K562 (cell line): ENCODE data around the gene MCM7. TPM values are rescaled to one million over a fixed set of nuclear protein-coding genes. Genes with fewer than 3 reads are reported as not detected.

Experiments
- C11orf30 ChIP-seq: fragments of 450-650 bp; IDR thresholded peaks from 2 replicates; pipeline ENCODE4 v1.6.1; 2016; ENCODE audit warnings: low read depth, mild to moderate bottlenecking
- CBX3 ChIP-seq, 2 experiments: IDR thresholded peaks; 1 replicate in 1 of 2; 2 replicates in 1 of 2; pipeline ENCODE4 v1.6.1; 2012; ENCODE audit warnings: inconsistent platforms in 2 of 2, low read length in 2 of 2, borderline replicate concordance in 1 of 2, control low read depth in 1 of 2
- COPS2 ChIP-seq: fragments of 450-650 bp; conservative IDR thresholded peaks from 2 replicates; pipeline ENCODE4 v1.6.1; 2016; ENCODE audit warnings: mild to moderate bottlenecking, moderate library complexity
- HDAC1 ChIP-seq, 2 experiments: fragments of 450-650 bp; IDR thresholded peaks; 2 replicates each; pipeline ENCODE4 v1.6.1; 2016 to 2017; ENCODE audit warnings: inconsistent platforms in 1 of 2, mild to moderate bottlenecking in 1 of 2, moderate library complexity in 1 of 2
- MYBL2 ChIP-seq, 2 experiments: fragments of 450-650 bp in 1 of 2; sonication (generic) in 1 of 2; formaldehyde crosslinking in 1 of 2; IDR thresholded peaks; 2 replicates each; pipeline versions ENCODE4 v1.6.1 to v1.8.1; 2017 to 2022; ENCODE audit warnings: borderline replicate concordance in 1 of 2, inconsistent platforms in 1 of 2, low read depth in 1 of 2, mild to moderate bottlenecking in 1 of 2, missing genetic modification reagents in 1 of 2, moderate library complexity in 1 of 2
- NFE2 ChIP-seq: IDR thresholded peaks from 2 replicates; pipeline ENCODE4 v1.6.1; 2014; ENCODE audit warnings: antibody characterized with exemption, low read depth
- NR2C1 ChIP-seq, 2 experiments: fragments of 450-650 bp; IDR thresholded peaks; 2 replicates each; pipeline ENCODE4 v1.6.1; 2017; ENCODE audit warnings: mild to moderate bottlenecking in 2 of 2, antibody characterized with exemption in 1 of 2, inconsistent platforms in 1 of 2, missing compliant biosample characterization in 1 of 2, missing genetic modification characterization in 1 of 2
- PKNOX1 ChIP-seq: fragments of 450-650 bp; IDR thresholded peaks from 2 replicates; pipeline ENCODE4 v1.6.1; 2016
- ZC3H4 ChIP-seq: sonication (generic); formaldehyde crosslinking; IDR thresholded peaks from 2 replicates; pipeline ENCODE4 v1.9.0; 2021; ENCODE audit warnings: missing genetic modification reagents, borderline replicate concordance
- ZNF24 ChIP-seq: fragments of 450-650 bp; IDR thresholded peaks from 2 replicates; pipeline ENCODE4 v1.6.1; 2016
- ZNF407 ChIP-seq: fragments of 450-650 bp; IDR thresholded peaks from 2 replicates; pipeline ENCODE4 v1.6.1; 2016; ENCODE audit warnings: low read depth
- polyA plus RNA-seq, 8 experiments: library from polyadenylated mRNA; depleted of rRNA in 4 of 8; stranded (reverse) in 5 of 8; unstranded in 3 of 8; fragments of >200 nt; fragmentation: Nextera tagmentation in 2 of 8; fragmentation: Illumina TruSeq in 1 of 8; extraction: Ambion mirVana in 2 of 8; extraction: Trizol in 1 of 8; gene quantifications; 2 replicates each; pipeline versions ENCODE4 v1.2.1 to v1.2.3, GENCODE V29; 2011 to 2014; ENCODE audit warnings: inconsistent platforms in 1 of 8, missing spikeins in 1 of 8
- total RNA-seq, 7 experiments: library from RNA; depleted of rRNA in 6 of 7; stranded (reverse); fragments of >200 nt in 6 of 7; fragmentation: Illumina TruSeq in 2 of 7; extraction: Trizol in 2 of 7; gene quantifications; 2 replicates each; pipeline versions ENCODE4 v1.2.1 to v1.2.3, GENCODE V29; 2011 to 2021; ENCODE audit warnings: low replicate concordance in 1 of 7
- TF ChIP-seq, protein P1 (sequence below): fragments of 150-350 bp; conservative IDR thresholded peaks from 2 replicates; pipeline ENCODE4 v1.6.1; 2014; ENCODE audit warnings: low read length
- TF ChIP-seq, protein P2 (sequence below): fragments of 450-650 bp; IDR thresholded peaks from 2 replicates; pipeline ENCODE4 v1.7.0; 2016; ENCODE audit warnings: borderline replicate concordance

The MCM7 gene
- total and polyA plus RNA-seq, 9 of the 15 experiments (the other 6 are each of a cell fraction or from before 2014, with no cell fraction given), result 329 to 856 (median 437) TPM

GRCh38 chr7:100061518-100062193 lies 39.5 kb downstream of the MCM7 start (continued):
- TF ChIP-seq MYBL2 (IDR thresholded peaks at IDR 0.05; ENCODE audit: low read depth) (no peak), MYBL2 (CRISPR knock-in tag; IDR thresholded peaks at IDR 0.05; ENCODE audit: borderline replicate concordance) (no peak), HDAC1 (IDR thresholded peaks at IDR 0.05) (0 out of 4 replicates have a peak, but pooled peaks of 1 of the 2 experiments have one; percentile 62), PKNOX1 (peak; percentile 67; the same call in 1 of the 2 replicates), NFE2 (no peak), ZNF407 (peak; percentile 49; the same call in 1 of the 2 replicates), C11orf30 (no peak), COPS2 (no peak), CBX3 (IDR thresholded peaks at IDR 0.05; ENCODE audit: borderline replicate concordance in 1 of 2, low read length in 2 of 2) (no peak; a peak in 1 of 3 replicates), ZC3H4 (CRISPR knock-in tag) (no peak), NR2C1 (IDR thresholded peaks at IDR 0.05) (peak; percentile 59; the same call in 1 of the 2 replicates), NR2C1 (tag; IDR thresholded peaks at IDR 0.05) (peak; percentile 33; the same call in 1 of the 2 replicates), ZNF24 (no peak)
- TF ChIP-seq, protein P1, sequence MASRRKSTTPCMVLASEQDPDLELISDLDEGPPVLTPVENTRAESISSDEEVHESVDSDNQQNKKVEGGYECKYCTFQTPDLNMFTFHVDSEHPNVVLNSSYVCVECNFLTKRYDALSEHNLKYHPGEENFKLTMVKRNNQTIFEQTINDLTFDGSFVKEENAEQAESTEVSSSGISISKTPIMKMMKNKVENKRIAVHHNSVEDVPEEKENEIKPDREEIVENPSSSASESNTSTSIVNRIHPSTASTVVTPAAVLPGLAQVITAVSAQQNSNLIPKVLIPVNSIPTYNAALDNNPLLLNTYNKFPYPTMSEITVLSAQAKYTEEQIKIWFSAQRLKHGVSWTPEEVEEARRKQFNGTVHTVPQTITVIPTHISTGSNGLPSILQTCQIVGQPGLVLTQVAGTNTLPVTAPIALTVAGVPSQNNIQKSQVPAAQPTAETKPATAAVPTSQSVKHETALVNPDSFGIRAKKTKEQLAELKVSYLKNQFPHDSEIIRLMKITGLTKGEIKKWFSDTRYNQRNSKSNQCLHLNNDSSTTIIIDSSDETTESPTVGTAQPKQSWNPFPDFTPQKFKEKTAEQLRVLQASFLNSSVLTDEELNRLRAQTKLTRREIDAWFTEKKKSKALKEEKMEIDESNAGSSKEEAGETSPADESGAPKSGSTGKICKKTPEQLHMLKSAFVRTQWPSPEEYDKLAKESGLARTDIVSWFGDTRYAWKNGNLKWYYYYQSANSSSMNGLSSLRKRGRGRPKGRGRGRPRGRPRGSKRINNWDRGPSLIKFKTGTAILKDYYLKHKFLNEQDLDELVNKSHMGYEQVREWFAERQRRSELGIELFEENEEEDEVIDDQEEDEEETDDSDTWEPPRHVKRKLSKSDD, result no peak
- TF ChIP-seq, protein P2, sequence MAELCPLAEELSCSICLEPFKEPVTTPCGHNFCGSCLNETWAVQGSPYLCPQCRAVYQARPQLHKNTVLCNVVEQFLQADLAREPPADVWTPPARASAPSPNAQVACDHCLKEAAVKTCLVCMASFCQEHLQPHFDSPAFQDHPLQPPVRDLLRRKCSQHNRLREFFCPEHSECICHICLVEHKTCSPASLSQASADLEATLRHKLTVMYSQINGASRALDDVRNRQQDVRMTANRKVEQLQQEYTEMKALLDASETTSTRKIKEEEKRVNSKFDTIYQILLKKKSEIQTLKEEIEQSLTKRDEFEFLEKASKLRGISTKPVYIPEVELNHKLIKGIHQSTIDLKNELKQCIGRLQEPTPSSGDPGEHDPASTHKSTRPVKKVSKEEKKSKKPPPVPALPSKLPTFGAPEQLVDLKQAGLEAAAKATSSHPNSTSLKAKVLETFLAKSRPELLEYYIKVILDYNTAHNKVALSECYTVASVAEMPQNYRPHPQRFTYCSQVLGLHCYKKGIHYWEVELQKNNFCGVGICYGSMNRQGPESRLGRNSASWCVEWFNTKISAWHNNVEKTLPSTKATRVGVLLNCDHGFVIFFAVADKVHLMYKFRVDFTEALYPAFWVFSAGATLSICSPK, result no peak
